ENCODE measurements around the gene KPNA1.

- TF ChIP-seq CTCF (conservative IDR thresholded peaks at IDR 0.05; ENCODE audit: low read depth, low read length), result no peak
- no peak for TF ChIP-seq EZH2phosphoT487 (IDR thresholded peaks at IDR 0.05; ENCODE audit: borderline replicate concordance, low read length)
- TF ChIP-seq EZH2 (IDR thresholded peaks at IDR 0.05; ENCODE audit: low read length, unreplicated experiment), result no peak
Measured at GRCh38 chr3:122461806-122462205, 52.9 kb downstream of the KPNA1 start.

Data from PC-3 (cell line).